Epithelial cell of proximal tubule (primary cell): ENCODE measurements around the gene RASL11B. TPM values are rescaled to one million over a fixed set of nuclear protein-coding genes. Genes with fewer than 3 reads are reported as not detected.

Experiments
- DNase-seq: peaks from one replicate; pipeline ENCODE4 v3.0.0-alpha.2; 2011; ENCODE audit warnings: low read depth
- H3K4me3 ChIP-seq: 2 replicates; pipeline ENCODE4 v1.5.1; 2011; ENCODE audit warnings: low read depth, mild to moderate bottlenecking, low read length
- CTCF ChIP-seq: conservative IDR thresholded peaks from 2 replicates; pipeline ENCODE4 v1.5.1; 2012; ENCODE audit warnings: low read depth, mild to moderate bottlenecking, low read length
- total RNA-seq: library from RNA; depleted of rRNA; stranded (reverse); fragments of >200 nt; gene quantifications from 2 replicates; pipeline ENCODE4 v1.2.3, GENCODE V29; 2015

Gene RASL11B
- total RNA-seq, 1 donor from 2014 or later = 3.6 TPM

- no peak for TF ChIP-seq CTCF
- no peak for DNase-seq
- H3K4me3 ChIP-seq = no peak overlapping the region
Observed at GRCh38 chr4:52889778-52890520, 27.8 kb downstream of the RASL11B start.

GRCh38 chr4:52890521-52890791, 28.3 kb downstream of the RASL11B start:
- H3K4me3 ChIP-seq = no peak overlapping the region
- TF ChIP-seq CTCF = no peak
- DNase-seq = no peak

DNA sequence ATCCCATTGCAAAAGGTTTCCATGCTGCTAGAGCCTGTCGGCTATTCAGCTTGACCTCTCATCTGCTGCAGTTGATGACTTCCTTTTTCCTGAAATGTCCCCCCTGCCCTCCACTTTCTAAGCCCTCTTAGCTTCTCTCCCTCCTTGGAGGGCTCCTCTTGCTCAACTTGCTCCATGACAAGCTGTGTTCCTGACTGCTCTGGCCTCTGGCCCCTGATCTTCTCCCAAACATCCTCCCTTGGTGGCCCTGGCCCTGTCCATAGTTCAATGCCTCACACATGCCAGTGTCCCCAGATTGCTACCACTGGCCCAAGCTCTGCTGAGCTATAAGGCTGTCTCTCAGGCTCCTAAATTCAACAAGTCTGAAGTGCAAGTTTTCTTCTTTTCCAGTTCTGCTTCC, 29.6 kb downstream of the RASL11B start:
- TF ChIP-seq CTCF = no peak
- no peak overlapping the region for H3K4me3 ChIP-seq
- no peak for DNase-seq

GRCh38 chr4:52892880-52893279, 30.8 kb downstream of the RASL11B start:
- no peak for TF ChIP-seq CTCF
- H3K4me3 ChIP-seq = no peak overlapping the region
- no peak for DNase-seq

DNA sequence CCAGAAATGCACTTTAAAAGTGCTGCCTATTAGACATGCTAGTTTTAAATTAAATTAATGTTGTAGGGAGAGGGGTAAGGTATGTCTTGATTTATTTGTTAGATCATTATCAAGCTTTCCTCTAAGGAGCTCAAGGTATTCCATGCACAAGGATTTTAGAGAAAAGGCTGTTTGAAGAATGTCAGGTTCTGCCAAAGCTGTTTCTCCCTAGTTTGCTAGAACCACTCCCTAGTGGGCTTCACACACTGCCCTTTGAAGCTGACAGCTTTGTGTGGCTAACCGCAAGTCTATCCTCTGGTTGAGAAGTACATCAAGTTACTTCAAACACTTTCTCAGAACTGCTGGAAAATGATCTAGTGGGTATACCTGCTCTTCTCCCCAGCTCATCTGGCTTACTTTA, 32.3 kb downstream of the RASL11B start:
- TF ChIP-seq CTCF = no peak
- no peak for DNase-seq
- no peak overlapping the region for H3K4me3 ChIP-seq

- TF ChIP-seq CTCF = no peak
- DNase-seq = no peak
- H3K4me3 ChIP-seq = no peak overlapping the region
Observed at GRCh38 chr4:52903273-52903672, 41.2 kb downstream of the RASL11B start.

DNA sequence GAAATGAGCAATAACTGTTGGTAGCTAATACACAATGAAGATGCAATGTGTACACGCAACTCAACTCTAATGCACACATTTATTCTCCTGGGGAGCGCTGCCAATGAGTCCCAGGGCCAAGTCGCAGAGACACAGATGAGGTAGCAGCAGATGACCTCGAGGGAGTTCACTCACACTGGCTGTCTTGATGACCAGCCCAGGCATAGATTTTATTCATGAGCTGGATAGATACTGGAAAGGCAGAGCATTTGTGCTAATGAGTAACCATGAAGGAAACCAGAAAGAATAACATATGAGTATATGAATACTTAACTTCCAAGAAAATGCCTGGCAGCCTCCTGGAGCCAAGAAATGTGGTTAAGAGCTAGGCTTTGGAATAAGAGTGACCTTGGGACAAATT, 42.3 kb downstream of the RASL11B start:
- TF ChIP-seq CTCF = no peak
- peak; percentile 22 for DNase-seq

More for the DNA sequence above, 42.3 kb downstream of the RASL11B start:
- H3K4me3 ChIP-seq = no peak overlapping the region
